NCI-H69 (cell line): ENCODE data around the gene GPR176.
"Not testable (repeated sequence)": the region's sequence is repeated elsewhere in the genome, so short reads cannot be mapped to it uniquely, and the experiment has no call there.

Source experiments
- DNase-seq: peaks from one replicate; lab custom pipeline; 2025; lab: John Stamatoyannopoulos, UW

GPR176 gene

GRCh38 chr15:39935241-39935640, 15.2 kb upstream of the GPR176 start:
- DNase-seq, result no peak

- DNase-seq, result no peak
These were observed 14.5 kb upstream of the GPR176 start for GRCh38 chr15:39934397-39935071.

- peak; percentile 29 for DNase-seq
These were observed 11.5 kb upstream of the GPR176 start for GRCh38 chr15:39931615-39932014.

DNA sequence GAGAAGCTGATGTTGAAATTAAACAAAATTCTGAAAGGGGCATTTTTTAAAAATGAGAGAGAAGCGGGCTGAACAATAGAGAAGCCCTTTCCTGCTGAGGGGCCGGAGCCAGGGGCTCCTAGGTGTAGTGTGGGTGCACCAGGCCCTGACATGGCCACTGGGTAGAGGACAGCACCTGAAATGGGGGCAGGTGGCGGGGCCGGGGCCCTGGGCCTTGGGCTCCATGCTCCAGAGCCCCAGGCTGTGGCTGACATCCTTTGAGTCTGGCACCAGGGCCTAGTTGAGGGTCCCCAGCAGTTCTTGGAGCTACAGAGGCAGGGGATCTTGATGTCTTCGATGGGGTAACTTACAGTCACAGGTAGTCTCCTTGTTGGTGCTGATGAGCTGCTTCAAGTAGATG, 6.5 kb upstream of the GPR176 start:
- DNase-seq, result no peak

GRCh38 chr15:39925112-39925842, 5.2 kb upstream of the GPR176 start:
- peak; percentile 22 for DNase-seq

DNA sequence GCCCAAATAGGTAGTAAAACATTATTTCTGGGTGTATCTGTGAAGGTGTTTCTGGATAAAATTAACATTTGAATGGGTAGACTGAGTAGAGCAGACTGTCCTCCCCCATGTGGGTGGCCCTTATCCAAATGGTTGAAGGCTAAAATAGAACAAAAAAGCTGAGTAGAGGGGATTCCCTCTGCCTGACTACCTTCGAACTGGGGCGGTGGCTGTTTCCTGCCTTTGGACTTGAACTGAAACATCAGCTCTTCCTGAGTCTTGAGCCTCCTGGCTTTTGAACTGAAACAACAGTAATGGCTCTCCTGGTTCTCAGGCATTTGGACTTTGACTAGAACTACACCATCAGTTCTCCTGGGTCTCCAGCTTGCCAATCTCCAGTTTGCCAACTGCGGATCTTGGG, 4.4 kb upstream of the GPR176 start:
- no peak for DNase-seq

GRCh38 chr15:39922462-39923092, 2.5 kb upstream of the GPR176 start:
- peak; percentile 62 for DNase-seq

DNA sequence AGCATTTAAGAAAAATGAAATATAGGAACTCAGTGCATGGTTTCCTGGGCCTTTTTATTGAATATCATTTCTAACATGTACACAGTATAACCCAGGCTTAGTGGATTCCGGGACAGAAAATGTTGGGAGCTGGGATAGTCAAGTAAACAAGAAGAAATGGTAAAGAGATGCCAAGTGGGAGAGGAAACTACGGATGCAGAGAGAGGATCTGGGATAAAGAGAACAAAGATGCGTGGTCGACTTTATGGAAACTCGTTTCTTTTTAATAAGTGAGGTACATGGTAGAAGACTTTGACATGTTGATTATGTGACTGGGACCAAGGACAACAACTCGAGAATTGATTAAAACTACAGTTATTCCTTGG, 1.2 kb upstream of the GPR176 start:
- no peak for DNase-seq

GRCh38 chr15:39920510-39921273, 626 bp upstream of the GPR176 start:
- DNase-seq, result peak; percentile 96

GRCh38 chr15:39919411-39919747, 687 bp downstream of the GPR176 start:
- peak; percentile 74 for DNase-seq

- peak; percentile 41 for DNase-seq
These were observed 1.2 kb downstream of the GPR176 start for GRCh38 chr15:39918688-39919385.

DNA sequence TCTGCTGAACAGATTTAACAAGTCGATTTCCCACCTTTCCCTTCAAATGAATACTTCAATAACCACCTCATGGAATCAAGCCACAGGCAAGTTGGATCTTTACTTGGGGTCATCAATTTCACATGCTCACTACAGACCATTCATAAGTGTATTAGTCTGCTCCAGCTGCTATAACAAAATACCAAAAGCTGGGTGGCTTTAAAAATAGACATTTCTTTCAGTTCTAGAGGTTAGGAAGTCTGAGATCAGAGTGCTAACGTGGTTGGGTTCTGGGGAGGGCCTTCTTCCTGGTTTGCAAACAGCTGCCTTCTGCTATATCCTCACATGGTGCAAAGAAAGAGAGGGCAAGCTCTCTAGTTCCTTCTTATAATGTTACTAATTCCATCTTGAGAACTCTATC, 5.1 kb downstream of the GPR176 start:
- DNase-seq, result no peak

DNA sequence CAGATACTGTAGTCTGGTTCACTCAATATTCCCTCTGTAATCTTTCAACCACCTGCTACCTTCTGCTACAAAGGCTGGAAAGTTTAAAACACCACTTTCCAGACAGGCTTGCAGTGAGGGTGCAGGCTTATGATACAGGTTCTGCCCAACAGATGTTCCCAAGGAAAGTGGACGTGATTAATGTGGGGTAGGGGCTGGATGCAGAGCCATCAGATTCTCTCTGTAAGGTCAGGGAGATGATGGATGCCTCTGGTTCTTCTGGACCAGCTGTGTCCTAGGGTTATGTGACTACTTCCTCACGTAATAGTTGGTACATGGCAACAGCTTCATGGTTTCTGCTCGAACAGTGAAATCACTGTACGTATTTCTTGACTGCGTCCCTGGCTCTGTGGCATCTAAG, 11.1 kb downstream of the GPR176 start:
- DNase-seq, result peak; percentile 50

GRCh38 chr15:39908186-39908585, 11.9 kb downstream of the GPR176 start:
- DNase-seq, result peak; percentile 64

GRCh38 chr15:39907216-39907615, 12.8 kb downstream of the GPR176 start:
- peak; percentile 92 for DNase-seq

GRCh38 chr15:39904115-39904514, 16.0 kb downstream of the GPR176 start:
- no peak for DNase-seq

- DNase-seq, result peak; percentile 52
These were observed 21.7 kb downstream of the GPR176 start for GRCh38 chr15:39898317-39898716.

- DNase-seq, result no peak
These were observed 23.2 kb downstream of the GPR176 start for GRCh38 chr15:39896846-39897245.

DNA sequence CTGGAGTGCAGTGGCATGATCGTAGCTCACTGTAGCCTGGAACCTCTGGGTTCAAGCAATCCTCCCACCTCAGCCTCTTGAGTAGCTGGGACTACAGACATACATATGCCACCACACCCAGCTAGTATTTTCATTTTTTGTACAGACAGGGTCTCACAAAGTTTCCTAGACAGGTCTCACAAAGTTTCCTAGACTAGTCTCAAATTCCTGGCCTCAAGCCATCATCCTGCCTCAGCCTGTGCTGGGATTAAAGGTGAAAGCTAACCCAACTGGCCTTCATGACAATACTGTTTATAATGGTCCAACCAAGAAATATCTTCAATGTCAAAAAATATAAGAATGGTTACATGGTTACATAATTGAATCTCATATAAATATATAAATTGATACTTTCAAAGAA, 24.0 kb downstream of the GPR176 start:
- DNase-seq, result no peak

DNA sequence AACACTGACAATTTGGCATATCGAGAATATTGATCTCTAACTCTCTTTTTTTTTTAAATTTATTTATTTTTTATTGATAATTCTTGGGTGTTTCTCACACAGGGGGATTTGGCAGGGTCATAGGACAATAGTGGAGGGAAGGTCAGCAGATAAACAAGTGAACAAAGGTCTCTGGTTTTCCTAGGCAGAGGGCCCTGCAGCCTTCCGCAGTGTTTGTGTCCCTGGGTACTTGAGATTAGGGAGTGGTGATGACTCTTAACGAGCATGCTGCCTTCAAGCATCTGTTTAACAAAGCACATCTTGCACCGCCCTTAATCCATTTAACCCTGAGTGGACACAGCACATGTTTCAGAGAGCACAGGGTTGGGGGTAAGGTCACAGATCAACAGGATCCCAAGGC, 27.0 kb downstream of the GPR176 start:
- not testable (repeated sequence) for DNase-seq

DNA sequence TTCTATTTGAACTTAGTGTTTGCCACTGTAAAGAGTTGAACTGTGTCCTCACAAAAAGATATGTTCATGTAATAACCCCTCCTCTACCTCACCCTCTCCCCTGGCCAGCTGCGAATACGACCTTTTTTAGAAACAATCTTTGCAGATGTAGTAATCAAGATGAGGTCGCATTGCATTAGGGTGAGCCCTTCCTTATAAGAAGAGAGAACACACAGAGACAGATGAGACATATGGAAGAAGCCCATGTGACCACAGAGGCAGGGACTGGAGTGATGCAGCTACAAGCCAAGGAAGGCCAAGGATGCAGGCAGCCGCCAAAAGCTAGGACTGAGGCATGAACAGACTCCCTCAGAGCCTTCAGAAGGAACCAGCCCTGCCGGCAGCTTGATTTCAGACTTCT, 27.6 kb downstream of the GPR176 start:
- peak; percentile 31 for DNase-seq

GRCh38 chr15:39890621-39891020, 29.4 kb downstream of the GPR176 start:
- peak; percentile 81 for DNase-seq
